NCI-H2171 (cell line): ENCODE results near the gene NUDT17.
"Not testable (repeated sequence)": the region's sequence is repeated elsewhere in the genome, so short reads cannot be mapped to it uniquely, and the experiment has no call there.

Experiments
- DNase-seq: peaks from one replicate; lab custom pipeline; 2025; lab: John Stamatoyannopoulos, UW

The NUDT17 gene, protein sequence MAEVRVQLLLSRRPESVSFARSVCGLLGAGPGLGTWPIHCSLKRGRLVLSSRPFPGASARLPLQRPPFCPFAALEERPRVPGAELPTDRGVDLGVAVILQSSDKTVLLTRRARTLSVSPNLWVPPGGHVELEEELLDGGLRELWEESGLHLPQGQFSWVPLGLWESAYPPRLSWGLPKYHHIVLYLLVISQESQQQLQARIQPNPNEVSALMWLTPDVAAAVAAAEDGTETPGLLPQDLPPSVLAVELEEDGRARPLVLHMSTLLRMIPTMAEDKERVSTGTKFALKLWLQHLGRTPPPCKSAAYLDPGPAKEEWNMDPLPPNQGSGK

DNA sequence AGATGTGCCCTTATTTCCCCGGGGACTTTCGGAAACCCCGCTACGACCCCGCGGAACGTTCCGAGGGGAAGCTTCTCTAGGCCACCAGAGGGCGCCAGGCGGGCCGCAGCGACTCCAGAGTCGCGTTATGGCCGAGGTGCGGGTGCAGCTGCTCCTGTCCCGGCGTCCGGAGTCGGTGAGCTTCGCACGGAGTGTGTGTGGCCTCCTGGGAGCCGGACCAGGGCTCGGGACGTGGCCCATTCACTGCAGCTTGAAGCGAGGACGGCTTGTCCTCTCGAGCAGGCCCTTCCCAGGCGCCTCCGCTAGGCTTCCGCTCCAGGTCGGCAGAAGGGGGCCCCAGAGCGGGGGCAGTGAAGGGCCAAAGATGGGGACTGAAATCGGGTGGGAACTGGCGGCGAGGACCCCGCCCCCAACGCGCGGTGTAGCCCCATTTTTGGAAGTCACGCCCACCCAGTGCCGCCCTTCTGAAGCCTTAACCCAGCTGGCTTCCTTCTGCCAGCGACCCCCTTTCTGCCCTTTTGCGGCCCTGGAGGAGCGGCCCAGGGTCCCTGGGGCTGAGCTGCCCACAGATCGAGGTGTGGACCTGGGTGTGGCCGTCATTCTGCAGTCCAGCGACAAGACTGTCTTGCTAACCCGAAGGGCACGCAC is at the start of gene NUDT17:
Gene NUDT17 (plus strand): TSS at position 117 of the 648 bp plus-strand sequence. CDS start 11 bp downstream, at position 128.
- DNase-seq: peak; percentile 62

DNA sequence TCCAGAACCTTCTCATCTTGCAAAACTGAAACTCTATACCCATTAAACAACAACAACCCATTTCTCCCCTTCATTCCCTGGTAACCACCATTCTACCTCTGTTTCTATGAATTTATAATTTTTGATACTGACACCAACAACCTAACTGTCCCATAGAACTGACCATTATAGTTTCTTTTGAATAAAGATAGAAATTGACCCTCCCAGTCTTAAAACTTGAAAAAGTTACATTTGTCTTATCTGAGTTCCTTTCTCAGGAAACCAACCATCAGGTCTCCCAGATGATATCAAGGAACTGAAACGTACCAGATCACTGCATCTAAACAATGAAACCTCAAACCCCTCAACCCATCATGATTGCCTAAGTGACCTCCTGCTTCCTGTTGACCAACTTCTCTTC is 48.7 kb upstream of the NUDT17 start:
- DNase-seq: no peak

DNA sequence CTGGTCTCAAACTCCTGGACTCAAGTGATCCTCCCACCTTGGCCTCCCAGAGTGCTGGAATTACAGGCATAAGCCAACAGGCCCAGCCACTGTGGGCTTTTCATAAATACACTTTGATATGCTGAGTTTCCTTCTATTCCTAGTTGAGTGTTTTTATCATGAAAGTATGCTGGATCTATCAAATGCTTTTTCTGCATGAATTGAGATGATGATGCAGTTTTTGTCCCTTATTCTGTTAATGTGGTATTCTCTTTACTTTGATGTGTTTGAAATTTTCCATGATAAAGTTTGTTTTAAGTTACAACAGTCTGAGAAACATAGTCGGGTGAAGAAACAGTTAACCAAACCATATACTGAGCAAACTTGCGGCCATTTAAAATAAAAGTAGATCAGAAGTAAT is 45.6 kb upstream of the NUDT17 start:
- no peak for DNase-seq

- no peak for DNase-seq
Observed at GRCh38 chr1:145804235-145805045, 41.0 kb upstream of the NUDT17 start.

DNA sequence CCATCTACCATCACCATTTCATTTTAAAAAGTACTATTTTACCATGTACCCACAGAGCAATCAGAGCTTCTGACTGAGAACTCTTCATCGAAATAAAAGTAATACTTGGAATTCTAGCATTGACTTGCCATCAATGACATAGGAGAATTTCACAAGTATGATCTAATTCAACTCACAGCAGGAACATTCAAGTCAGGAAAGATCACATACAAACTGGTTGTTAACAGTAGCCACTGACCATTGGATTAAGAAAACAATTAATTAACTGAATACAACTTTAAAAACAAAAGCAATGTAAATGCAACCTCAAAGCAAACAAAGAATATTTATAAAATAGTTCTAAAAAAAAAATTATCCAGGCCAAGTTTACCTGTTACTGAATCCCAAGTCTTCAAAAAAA is 40.4 kb upstream of the NUDT17 start:
- DNase-seq: no peak

GRCh38 chr1:145806408-145806807 is 39.0 kb upstream of the NUDT17 start:
- no peak for DNase-seq

GRCh38 chr1:145806844-145807243 is 38.6 kb upstream of the NUDT17 start:
- no peak for DNase-seq

- DNase-seq: not testable (repeated sequence)
Observed at GRCh38 chr1:145812977-145813810, 32.2 kb upstream of the NUDT17 start.

GRCh38 chr1:145818095-145818494 is 27.3 kb upstream of the NUDT17 start:
- not testable (repeated sequence) for DNase-seq

GRCh38 chr1:145822779-145823331 is 22.6 kb upstream of the NUDT17 start:
- not testable (repeated sequence) for DNase-seq

DNA sequence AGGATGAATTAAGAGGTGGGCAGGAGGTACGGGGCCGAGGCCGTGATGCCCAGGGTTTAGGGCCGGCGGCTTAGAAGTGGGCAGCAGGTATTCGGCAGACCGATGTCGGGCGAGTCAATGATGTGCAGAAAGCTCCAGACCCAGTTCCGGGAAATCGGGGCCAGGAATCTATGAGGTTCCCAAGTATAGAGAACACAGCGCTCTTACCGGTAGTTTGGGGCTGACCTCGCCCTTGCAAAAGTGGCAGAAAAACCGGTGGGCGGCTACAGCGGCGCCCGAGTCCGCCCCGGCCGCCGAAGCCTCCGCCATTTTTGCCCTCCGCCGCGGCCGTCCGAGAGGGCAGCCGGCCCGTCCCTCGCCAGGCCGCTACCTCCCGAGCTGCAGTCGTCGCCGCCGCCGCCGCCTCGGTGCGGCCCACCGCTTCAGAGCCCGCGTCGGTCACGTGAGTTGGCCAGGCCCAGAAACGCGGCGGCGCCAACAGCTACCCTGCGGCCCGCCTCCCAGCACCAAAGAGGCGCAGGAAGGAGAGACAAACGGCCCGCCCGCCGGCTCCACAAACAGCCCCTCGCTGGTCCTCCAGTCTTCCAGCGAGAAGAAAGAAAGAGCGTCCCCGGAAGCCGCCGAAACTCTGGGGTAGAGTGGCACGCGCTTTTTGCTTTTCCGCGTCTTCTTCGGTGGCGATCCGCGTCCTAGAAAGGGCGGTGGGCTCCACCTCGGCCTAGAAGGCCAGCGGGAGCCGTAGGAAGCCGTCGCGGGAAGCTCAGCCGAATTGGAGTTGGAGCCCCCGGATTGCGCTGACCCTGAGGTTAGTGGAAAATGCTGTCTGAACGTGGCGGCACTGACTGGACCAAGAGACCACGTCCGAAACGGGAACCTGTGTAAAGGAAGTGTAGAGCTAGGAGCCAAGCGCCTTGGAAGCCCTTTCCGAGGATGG is 21.6 kb upstream of the NUDT17 start, which contains the start of the genes POLR3C and RNF115:
Gene POLR3C (plus strand): TSS at position 636 of the 934 bp plus-strand sequence. CDS start 1,577 bp downstream, outside the sequence.
Gene RNF115 (minus strand): TSS at position 531 of the 934 bp plus-strand sequence. CDS start 222 bp downstream, at position 309.
- peak; percentile 86 for DNase-seq

GRCh38 chr1:145824499-145824842 is 21.0 kb upstream of the NUDT17 start:
- DNase-seq: no peak

DNA sequence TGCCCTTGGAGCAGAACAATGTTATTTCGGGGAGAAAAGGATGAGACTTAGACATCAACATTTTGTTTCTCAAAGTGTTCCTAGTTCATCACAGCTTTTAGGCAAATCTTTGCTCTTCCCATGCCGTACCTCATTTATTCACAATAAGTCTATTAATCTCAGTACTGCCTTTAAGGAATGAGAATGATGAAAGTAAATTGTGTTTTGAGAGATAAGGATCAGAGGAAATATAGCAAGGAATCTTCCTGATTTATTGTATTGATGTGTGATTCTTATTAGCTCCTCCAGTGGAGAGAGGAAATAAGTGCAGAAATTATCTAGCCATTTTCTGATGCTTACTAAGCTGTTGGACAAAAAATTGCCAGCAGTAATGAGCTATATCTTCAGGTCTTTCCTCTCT is 19.4 kb upstream of the NUDT17 start:
- no peak for DNase-seq

DNA sequence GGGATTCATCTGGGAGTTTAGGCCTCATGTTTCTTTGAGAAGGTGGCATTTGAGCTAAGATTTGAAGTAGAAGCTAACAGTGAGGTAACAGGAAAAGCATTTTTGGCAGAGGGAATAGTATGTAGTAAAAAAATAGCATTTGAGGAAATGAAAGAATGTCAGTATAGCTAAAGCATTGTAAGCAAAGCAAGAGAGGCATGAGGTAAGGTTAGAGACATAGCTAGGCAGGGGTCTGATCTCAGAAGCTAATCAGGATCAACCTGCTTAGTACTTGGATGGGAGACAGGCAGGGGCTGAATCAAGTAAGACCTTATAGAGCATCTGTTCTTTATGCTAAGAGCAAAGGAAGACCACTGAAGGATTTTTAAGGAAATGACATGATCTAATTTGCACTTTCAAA is 17.5 kb upstream of the NUDT17 start:
- DNase-seq: no peak

DNA sequence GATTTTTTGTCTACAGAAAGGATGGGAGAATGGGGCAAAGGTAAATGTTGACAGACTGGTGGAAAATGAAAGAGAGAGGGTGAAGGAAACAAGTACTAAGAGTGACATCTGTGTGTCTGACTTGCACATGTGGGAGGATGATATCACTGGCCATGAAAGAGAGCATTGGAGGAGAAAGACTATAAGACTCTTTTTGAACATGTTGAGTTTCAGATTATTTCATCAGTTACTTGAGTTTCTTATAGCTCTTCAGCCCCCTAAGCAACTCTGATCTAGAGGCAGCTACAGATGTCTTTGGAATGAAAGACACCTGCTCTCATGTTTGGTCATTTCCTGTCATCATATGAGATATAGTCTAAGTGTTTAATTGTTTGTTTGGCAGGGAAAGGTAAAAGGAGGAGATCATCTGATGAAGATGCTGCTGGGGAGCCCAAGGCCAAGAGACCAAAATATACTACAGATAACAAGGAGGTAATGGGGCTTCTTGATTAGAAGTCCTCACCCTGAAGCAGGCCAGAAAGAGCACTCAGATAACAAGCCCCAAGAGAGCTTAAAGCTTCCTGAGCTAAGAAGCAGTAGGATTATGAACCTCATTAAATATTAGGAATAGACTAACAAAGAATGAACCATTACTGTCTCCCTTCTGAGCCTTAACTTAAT is 16.9 kb upstream of the NUDT17 start:
- DNase-seq: no peak

DNA sequence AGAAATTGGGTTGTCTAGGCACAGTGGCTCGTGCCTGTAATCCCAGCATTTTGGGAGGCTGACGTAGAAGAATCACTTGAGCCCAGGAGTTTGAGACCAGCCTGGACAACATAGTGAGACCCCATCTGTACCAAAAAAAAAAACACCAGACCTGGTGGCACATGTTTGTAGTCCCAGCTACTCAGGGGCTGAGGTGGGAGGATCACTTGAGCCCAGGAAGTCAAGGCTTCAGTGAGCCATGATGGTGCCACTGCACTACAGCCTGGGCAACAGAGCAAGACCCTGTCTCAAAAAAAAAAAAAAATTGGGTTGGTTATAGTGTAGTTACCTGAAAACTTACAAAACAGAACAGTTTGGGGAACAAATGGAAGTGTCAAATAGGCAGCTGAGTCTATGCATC is 14.6 kb upstream of the NUDT17 start:
- not testable (repeated sequence) for DNase-seq

GRCh38 chr1:145837656-145838055 is 7.8 kb upstream of the NUDT17 start:
- DNase-seq: no peak

DNA sequence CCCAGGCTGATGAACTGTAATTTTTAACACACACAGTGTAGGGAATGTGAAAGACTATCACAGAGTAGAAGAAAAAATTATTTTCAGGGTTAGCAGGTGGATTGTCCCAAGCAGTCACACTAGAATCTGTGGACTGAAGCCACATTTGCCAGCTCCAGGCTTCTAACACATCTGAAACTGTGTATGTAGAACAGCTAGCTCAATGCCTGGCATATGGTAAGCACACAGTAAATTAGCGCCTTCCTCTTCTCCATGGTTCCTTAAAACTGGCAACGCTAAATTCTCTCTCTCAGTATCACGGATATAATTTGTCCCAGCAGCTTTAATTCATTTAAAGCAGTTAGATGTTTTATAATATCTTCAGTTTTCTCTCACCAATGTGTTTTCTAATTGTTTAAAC is 2.4 kb upstream of the NUDT17 start:
- no peak for DNase-seq

- DNase-seq: no peak
Observed at GRCh38 chr1:145845144-145845513, 301 bp upstream of the NUDT17 start.

DNA sequence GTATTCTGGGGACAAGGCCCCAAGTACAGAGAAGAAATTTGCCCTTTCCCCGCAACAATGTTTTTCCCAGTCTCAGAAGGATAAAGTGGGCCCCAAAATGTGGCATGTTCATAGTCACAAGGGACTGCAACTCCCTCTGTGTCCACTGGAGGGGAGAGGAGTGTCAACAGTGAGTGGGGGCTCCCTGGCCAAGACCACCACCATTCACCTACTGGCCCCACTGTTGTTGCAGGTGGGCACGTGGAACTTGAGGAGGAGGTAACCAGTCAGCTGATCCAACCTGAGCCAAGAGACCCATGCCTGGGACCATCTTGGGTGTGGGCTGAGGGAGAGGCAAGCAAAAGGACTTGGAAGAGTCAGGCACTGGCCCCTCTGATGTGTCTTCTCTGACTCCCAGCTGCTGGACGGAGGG is 777 bp downstream of the NUDT17 start:
- DNase-seq: no peak
